ENCODE data around the gene TTLL8.

The TTLL8 gene

DNA sequence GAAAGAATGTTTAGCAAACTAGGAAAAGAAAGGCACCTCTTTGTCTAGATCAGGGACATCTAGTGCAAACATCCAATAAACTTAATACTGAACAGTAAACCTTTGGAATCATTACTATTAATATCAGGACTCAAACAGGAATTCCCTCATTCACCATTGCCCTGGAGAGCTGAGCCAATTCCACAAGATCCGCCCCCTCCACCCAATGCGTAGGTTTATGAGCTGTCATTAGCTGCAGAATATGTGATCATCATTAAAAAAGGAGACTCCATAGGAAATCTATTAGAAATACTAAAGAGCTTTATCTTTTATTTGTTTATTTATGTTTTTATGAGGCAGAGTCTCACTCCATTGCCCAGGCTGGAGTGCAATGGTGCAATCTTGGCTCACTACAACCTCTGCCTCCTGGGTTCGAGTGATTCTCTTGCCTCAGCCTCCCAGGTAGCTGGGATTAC is 51.0 kb downstream of the TTLL8 start:
- Histone ChIP-seq H3K27me3 (ENCODE audit: insufficient read depth, low read length) (no peaks in the 10 kb centered on the region), H3K9me2 (ENCODE audit: low read depth, low read length) (no peaks in the 10 kb centered on the region), H3K36me3 (ENCODE audit: insufficient read depth, low read length) (no peaks in the 10 kb centered on the region), H3K9me3 (ENCODE audit: low read length) (no peaks in the 10 kb centered on the region), H3K27ac (ENCODE audit: low read depth, low read length, poor library complexity, severe bottlenecking) (no peak overlapping the region), H4K20me1 (ENCODE audit: insufficient read depth, low read length) (no peaks in the 10 kb centered on the region), H3K4me1 (ENCODE audit: insufficient read depth, low read length, severe bottlenecking) (no peaks in the 10 kb centered on the region), H3K9ac (ENCODE audit: low read length) (no peak overlapping the region), H3F3A (ENCODE audit: insufficient read depth, low read length) (no peaks in the 10 kb centered on the region), H3K79me2 (ENCODE audit: insufficient read depth, low read length) (no peaks in the 10 kb centered on the region), H2AFZ (ENCODE audit: low read length) (no peak overlapping the region), H3K4me3 (ENCODE audit: low read depth, low read length, poor library complexity, severe bottlenecking) (no peak overlapping the region), H3K4me2 (ENCODE audit: low read length) (no peak overlapping the region)
- TF ChIP-seq EZH2 (IDR thresholded peaks at IDR 0.05; ENCODE audit: borderline replicate concordance, low read length): no peak
- TF ChIP-seq, protein P1, sequence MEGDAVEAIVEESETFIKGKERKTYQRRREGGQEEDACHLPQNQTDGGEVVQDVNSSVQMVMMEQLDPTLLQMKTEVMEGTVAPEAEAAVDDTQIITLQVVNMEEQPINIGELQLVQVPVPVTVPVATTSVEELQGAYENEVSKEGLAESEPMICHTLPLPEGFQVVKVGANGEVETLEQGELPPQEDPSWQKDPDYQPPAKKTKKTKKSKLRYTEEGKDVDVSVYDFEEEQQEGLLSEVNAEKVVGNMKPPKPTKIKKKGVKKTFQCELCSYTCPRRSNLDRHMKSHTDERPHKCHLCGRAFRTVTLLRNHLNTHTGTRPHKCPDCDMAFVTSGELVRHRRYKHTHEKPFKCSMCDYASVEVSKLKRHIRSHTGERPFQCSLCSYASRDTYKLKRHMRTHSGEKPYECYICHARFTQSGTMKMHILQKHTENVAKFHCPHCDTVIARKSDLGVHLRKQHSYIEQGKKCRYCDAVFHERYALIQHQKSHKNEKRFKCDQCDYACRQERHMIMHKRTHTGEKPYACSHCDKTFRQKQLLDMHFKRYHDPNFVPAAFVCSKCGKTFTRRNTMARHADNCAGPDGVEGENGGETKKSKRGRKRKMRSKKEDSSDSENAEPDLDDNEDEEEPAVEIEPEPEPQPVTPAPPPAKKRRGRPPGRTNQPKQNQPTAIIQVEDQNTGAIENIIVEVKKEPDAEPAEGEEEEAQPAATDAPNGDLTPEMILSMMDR (IDR thresholded peaks at IDR 0.05; ENCODE audit: low read length): no peak

DNA sequence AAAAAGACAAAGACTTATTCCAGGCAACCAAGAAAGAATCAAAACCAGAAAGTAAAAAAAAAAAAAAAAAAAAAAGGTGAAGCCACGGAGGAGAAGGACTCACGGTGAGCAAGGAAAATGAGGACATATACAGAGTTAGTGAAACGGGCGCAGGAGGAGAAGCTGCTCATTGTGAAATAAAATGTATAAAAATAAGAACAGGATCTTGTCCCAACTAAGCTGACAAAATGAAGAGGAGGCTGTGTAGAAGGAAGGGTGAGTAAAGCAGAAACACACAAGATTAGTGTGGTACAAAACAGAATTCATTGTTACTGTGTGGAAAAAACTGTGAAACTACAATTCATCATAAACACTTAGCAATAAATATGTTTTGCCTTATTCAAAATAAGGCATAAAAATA is 53.2 kb downstream of the TTLL8 start:
- Histone ChIP-seq H3K4me3 (ENCODE audit: low read depth, low read length, poor library complexity, severe bottlenecking) (no peak overlapping the region), H3K36me3 (ENCODE audit: insufficient read depth, low read length) (no peaks in the 10 kb centered on the region), H3K9ac (ENCODE audit: low read length) (no peak overlapping the region), H3K4me2 (ENCODE audit: low read length) (no peak overlapping the region), H3K27ac (ENCODE audit: low read depth, low read length, poor library complexity, severe bottlenecking) (no peak overlapping the region), H2AFZ (ENCODE audit: low read length) (no peak overlapping the region), H4K20me1 (ENCODE audit: insufficient read depth, low read length) (no peaks in the 10 kb centered on the region), H3K9me3 (ENCODE audit: low read length) (no peaks in the 10 kb centered on the region), H3K9me2 (ENCODE audit: low read depth, low read length) (no peaks in the 10 kb centered on the region), H3K79me2 (ENCODE audit: insufficient read depth, low read length) (no peaks in the 10 kb centered on the region), H3K4me1 (ENCODE audit: insufficient read depth, low read length, severe bottlenecking) (no peaks in the 10 kb centered on the region), H3F3A (ENCODE audit: insufficient read depth, low read length) (no peaks in the 10 kb centered on the region), H3K27me3 (ENCODE audit: insufficient read depth, low read length) (no peaks in the 10 kb centered on the region)
- TF ChIP-seq, protein P1 (IDR thresholded peaks at IDR 0.05; ENCODE audit: low read length): no peak
- no peak for TF ChIP-seq EZH2 (IDR thresholded peaks at IDR 0.05; ENCODE audit: borderline replicate concordance, low read length)

DNA sequence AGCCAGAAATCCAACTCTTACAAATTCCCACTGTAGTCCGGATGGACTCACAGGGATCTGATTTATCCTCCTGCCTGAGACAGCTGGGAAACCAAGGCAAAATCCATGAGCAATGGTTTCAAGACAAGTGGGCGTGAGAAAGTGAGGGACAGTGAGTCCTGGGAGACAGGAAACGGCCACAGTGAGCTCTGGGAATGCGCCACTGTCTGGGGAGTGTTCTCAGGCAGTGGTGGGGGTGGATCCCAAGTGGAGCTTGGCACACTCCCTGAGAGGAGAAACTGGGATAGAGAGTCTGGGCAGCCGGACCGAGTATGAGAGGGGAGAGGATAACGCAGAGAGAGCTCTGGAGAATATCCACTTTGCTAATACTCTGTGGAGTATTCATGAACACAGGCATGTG is 55.3 kb downstream of the TTLL8 start:
- Histone ChIP-seq H4K20me1 (ENCODE audit: insufficient read depth, low read length) (no peaks in the 10 kb centered on the region), H3K36me3 (ENCODE audit: insufficient read depth, low read length) (no peaks in the 10 kb centered on the region), H3K27me3 (ENCODE audit: insufficient read depth, low read length) (no peaks in the 10 kb centered on the region), H3K9me2 (ENCODE audit: low read depth, low read length) (no peaks in the 10 kb centered on the region), H3K4me1 (ENCODE audit: insufficient read depth, low read length, severe bottlenecking) (no peaks in the 10 kb centered on the region), H3K9me3 (ENCODE audit: low read length) (no peaks in the 10 kb centered on the region), H3K27ac (ENCODE audit: low read depth, low read length, poor library complexity, severe bottlenecking) (no peak overlapping the region), H3K4me2 (ENCODE audit: low read length) (no peak overlapping the region), H2AFZ (ENCODE audit: low read length) (no peak overlapping the region), H3K4me3 (ENCODE audit: low read depth, low read length, poor library complexity, severe bottlenecking) (no peak overlapping the region), H3F3A (ENCODE audit: insufficient read depth, low read length) (no peaks in the 10 kb centered on the region), H3K79me2 (ENCODE audit: insufficient read depth, low read length) (no peaks in the 10 kb centered on the region), H3K9ac (ENCODE audit: low read length) (no peak overlapping the region)
- TF ChIP-seq EZH2 (IDR thresholded peaks at IDR 0.05; ENCODE audit: borderline replicate concordance, low read length): no peak
- TF ChIP-seq, protein P1 (IDR thresholded peaks at IDR 0.05; ENCODE audit: low read length): no peak

All from OCI-LY1 (cell line).